Hepatocyte (in vitro differentiated cells): Measurements from ENCODE around the gene HOXB6.

Experiments used
- CTCF ChIP-seq: fragments of 200-600 bp; sonication (generic); IDR thresholded peaks from 2 replicates; pipeline ENCODE4 v1.5.1; 2016; ENCODE audit warnings: antibody characterized with exemption, mild to moderate bottlenecking; ENCODE audit not compliant: poor library complexity
- EZH2 ChIP-seq: fragments of 200-600 bp; sonication (generic); IDR thresholded peaks from 2 replicates; pipeline ENCODE4 v1.6.1; 2016; ENCODE audit warnings: antibody characterized with exemption, mild to moderate bottlenecking, borderline replicate concordance
- EZH2phosphoT487 ChIP-seq: fragments of 200-600 bp; sonication (generic); IDR thresholded peaks from one replicate; pipeline ENCODE4 v1.6.1; 2018; ENCODE audit warnings: antibody characterized with exemption, mild to moderate bottlenecking, low read depth, moderate library complexity; ENCODE audit not compliant: unreplicated experiment, severe bottlenecking

- no peak for TF ChIP-seq CTCF
- TF ChIP-seq EZH2 = peak; percentile 44
- peak; percentile 17 for TF ChIP-seq EZH2phosphoT487
Measured at GRCh38 chr17:48647103-48647962, 42.5 kb upstream of the HOXB6 start.
